ENCODE results near the gene ZNF609.

DNA sequence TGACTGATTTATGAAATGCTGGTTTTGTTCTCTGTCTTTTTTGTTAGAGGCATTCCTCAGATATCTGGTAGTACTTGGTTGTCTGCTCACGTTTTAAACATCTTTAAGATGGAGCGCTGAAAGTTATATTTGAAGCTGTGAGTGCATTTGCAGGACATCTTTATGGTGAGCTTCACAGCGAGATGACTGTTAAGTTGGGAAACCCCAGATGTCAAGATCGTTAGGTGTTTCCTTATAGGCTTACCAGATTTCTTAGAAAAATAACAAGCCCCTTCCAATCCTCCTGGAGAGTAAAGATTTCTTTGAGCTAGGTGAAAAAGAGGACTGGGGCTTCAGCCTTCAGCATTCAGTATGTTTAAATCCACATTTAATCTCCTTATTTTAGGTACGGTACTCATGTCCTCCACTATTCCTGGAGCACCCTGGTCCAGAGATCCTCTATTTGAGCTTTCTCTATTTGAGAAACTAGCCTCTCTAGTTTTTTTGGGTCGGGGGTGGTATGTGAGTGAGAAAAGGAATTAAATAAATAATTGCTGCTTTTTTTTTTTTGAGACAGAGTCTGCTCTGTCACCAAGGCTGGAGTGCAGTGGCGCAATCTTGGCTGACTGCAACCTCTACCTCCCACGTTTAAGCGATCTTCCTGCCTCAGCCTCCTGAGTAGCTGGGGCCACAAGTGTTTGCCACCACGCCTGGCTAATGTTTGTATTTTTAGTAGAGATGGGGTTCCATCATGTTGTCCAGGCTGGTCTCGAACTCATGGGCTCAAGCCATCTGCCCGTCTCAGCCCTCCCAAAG is 72.3 kb downstream of the ZNF609 start:
- TF ChIP-seq SPI1 (IDR thresholded peaks at IDR 0.05; ENCODE audit: low read depth, low read length): no peak
- no peak for TF ChIP-seq POLR2AphosphoS5 (IDR thresholded peaks at IDR 0.05; ENCODE audit: low read depth, low read length)
- no peak for TF ChIP-seq POLR2A (IDR thresholded peaks at IDR 0.05; ENCODE audit: low read depth, low read length)
- no peak for TF ChIP-seq POU2F2 (IDR thresholded peaks at IDR 0.05; ENCODE audit: low read depth, low read length)
